Stimulated activated CD8-positive, alpha-beta memory T cell treated with anti-CD3 and anti-CD28 coated beads, Interleukin-15, amount 100 ng/mL, for 4 hours (primary cell): ENCODE measurements around the gene SPATA45.

Experiments
- DNase-seq, 2 donors: peaks; one replicate each; pipeline ENCODE4 v3.0.0-alpha.2; 2020; ENCODE audit warnings: low read depth in 2 of 2

The SPATA45 gene

GRCh38 chr1:212828395-212828794 is 19.1 kb downstream of the SPATA45 start:
- DNase-seq: no peak

GRCh38 chr1:212827831-212828278 is 19.6 kb downstream of the SPATA45 start:
- DNase-seq: no peak

- no peak for DNase-seq
These were observed 20.2 kb downstream of the SPATA45 start for GRCh38 chr1:212827171-212827776.

GRCh38 chr1:212825798-212826452 is 21.5 kb downstream of the SPATA45 start:
- DNase-seq: no peak

GRCh38 chr1:212824201-212824600 is 23.2 kb downstream of the SPATA45 start:
- DNase-seq: no peak

GRCh38 chr1:212822956-212823355 is 24.5 kb downstream of the SPATA45 start:
- no peak for DNase-seq

GRCh38 chr1:212820969-212821368 is 26.5 kb downstream of the SPATA45 start:
- DNase-seq: no peak

GRCh38 chr1:212819726-212820125 is 27.7 kb downstream of the SPATA45 start:
- DNase-seq: no peak

- DNase-seq: no peak
These were observed 30.7 kb downstream of the SPATA45 start for GRCh38 chr1:212816567-212817278.

- no peak for DNase-seq
These were observed 32.7 kb downstream of the SPATA45 start for GRCh38 chr1:212814537-212815334.

- no peak for DNase-seq
These were observed 41.7 kb downstream of the SPATA45 start for GRCh38 chr1:212805767-212806166.

GRCh38 chr1:212797681-212798080 is 49.8 kb downstream of the SPATA45 start:
- no peak for DNase-seq

GRCh38 chr1:212794561-212795014 is 52.9 kb downstream of the SPATA45 start:
- DNase-seq: no peak

GRCh38 chr1:212792396-212792908 is 55.0 kb downstream of the SPATA45 start:
- no peak for DNase-seq

- peak; percentile 83 to 86 for DNase-seq
These were observed 55.6 kb downstream of the SPATA45 start, which contains the start of the genes NSL1 and TATDN3 for GRCh38 chr1:212791676-212792395. Gene NSL1, minus strand, starts transcription at chr1:212791777. Its CDS starts 14 bp downstream, at chr1:212791763. Gene TATDN3, plus strand, starts transcription at chr1:212791894. Its CDS starts 28 bp downstream, at chr1:212791922.

- DNase-seq: no peak
These were observed 56.2 kb downstream of the SPATA45 start for GRCh38 chr1:212791261-212791675.

- no peak for DNase-seq
These were observed 61.6 kb downstream of the SPATA45 start for GRCh38 chr1:212785871-212786270.

GRCh38 chr1:212783976-212784375 is 63.5 kb downstream of the SPATA45 start:
- DNase-seq: no peak

GRCh38 chr1:212782422-212783154 is 64.9 kb downstream of the SPATA45 start:
- no peak for DNase-seq

GRCh38 chr1:212781225-212781624 is 66.2 kb downstream of the SPATA45 start:
- no peak for DNase-seq
